Spinal cord (tissue), 10 donors: ENCODE data around the gene CCDC183. TPM values are rescaled to one million over a fixed set of nuclear protein-coding genes. Genes with fewer than 3 reads are reported as not detected.
"Not testable (repeated sequence)": the region's sequence is repeated elsewhere in the genome, so short reads cannot be mapped to it uniquely, and the experiment has no call there.

Experiments
- DNase-seq, 6 donors: peaks; one replicate each; pipeline versions ENCODE4 v3.0.0 to v3.0.0-alpha.2; 2013 to 2015; ENCODE audit warnings: low spot score in 6 of 6, low read depth in 4 of 6
- H3K27ac ChIP-seq: one replicate; pipeline ENCODE4 v1.5.1; 2013; ENCODE audit warnings: low read depth, low read length, control low read depth
- H3K27me3 ChIP-seq: one replicate; pipeline ENCODE4 v1.6.1; 2013; ENCODE audit warnings: low read length; ENCODE audit not compliant: control insufficient read depth, insufficient read depth
- H3K36me3 ChIP-seq: one replicate; pipeline ENCODE4 v1.6.1; 2013; ENCODE audit warnings: low read length; ENCODE audit not compliant: control insufficient read depth, insufficient read depth
- H3K4me1 ChIP-seq: one replicate; pipeline ENCODE4 v1.6.1; 2013; ENCODE audit warnings: low read length; ENCODE audit not compliant: control insufficient read depth, insufficient read depth
- H3K4me3 ChIP-seq: one replicate; pipeline ENCODE4 v1.5.1; 2013; ENCODE audit warnings: low read depth, low read length, control low read depth
- H3K9me3 ChIP-seq: one replicate; pipeline ENCODE4 v1.6.1; 2013; ENCODE audit warnings: low read length; ENCODE audit not compliant: control insufficient read depth, insufficient read depth
- WGBS: methylation state at CpG from one replicate; pipeline ENCODE4 v1.1.5; 2013; ENCODE audit warnings: missing lambda C conversion rate; ENCODE audit not compliant: insufficient coverage; 5-methylcytosine and 5-hydroxymethylcytosine counted together
- polyA plus RNA-seq, 2 donors: library from polyadenylated mRNA; unstranded; fragments of 120-200 nt; gene quantifications; one replicate each; pipeline ENCODE4 v1.2.1, GENCODE V29; 2013; ENCODE audit not compliant: insufficient read length in 2 of 2
- total RNA-seq, 2 donors: library from RNA; depleted of rRNA in 1 of 2; stranded (reverse); fragments of 120-200 nt in 1 of 2; fragments of >200 nt in 1 of 2; gene quantifications; one replicate each; pipeline versions ENCODE4 v1.2.3 to v1.2.4, GENCODE V29; 2013 to 2014
- donor health status: healthy.

The CCDC183 gene
- total and polyA plus RNA-seq, 4 donors: 0.89 to 7.2 (median 3.2) TPM

DNA sequence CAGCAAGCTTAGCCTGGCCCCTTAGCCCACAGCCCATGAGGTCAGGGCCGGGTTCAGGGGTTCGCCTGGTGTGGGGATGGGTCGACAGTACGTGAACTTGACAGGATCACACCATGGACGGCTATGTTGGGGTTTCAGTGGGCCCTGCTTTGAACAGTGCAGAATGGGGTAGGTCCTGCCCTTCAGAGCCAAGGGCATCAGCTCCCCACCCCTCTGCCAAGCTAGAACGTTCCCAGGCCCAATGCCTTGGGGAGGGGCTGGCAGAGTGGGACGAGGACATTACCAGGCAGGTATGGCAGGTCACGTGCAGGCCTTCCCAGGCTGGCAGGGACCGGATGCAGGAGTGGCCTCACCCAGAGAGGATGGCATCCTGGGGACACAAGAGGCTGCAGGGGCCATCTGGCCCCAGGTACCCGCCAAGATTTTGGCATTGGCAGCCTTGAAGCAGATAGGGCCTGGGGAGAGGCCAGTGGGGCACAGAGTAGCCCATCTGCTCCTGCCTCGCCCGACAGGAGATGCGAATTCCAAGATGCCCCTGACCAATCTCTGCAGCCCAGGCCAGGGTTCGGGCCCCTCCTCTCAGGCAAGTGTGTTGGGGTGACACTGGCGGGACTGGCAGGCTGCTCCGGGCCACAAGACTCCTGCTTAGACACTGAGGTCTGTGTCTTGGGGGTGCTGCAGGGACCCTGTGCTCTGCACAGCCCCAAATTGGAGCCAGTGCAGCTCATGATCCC lies 45.7 kb downstream of the CCDC183 start:
- Histone ChIP-seq H3K36me3 (peaks cover 67% of the 10 kb centered on the region), H3K4me3 (peak overlapping the region; percentile 57), H3K4me1 (peaks cover 49% of the 10 kb centered on the region), H3K27ac (peak overlapping the region; percentile 52), H3K27me3 (peaks cover 25% of the 10 kb centered on the region)
- not testable (repeated sequence) for DNase-seq, H3K9me3 ChIP-seq
- WGBS: 38% methylated on average over 15 of the region's 16 CpGs

DNA sequence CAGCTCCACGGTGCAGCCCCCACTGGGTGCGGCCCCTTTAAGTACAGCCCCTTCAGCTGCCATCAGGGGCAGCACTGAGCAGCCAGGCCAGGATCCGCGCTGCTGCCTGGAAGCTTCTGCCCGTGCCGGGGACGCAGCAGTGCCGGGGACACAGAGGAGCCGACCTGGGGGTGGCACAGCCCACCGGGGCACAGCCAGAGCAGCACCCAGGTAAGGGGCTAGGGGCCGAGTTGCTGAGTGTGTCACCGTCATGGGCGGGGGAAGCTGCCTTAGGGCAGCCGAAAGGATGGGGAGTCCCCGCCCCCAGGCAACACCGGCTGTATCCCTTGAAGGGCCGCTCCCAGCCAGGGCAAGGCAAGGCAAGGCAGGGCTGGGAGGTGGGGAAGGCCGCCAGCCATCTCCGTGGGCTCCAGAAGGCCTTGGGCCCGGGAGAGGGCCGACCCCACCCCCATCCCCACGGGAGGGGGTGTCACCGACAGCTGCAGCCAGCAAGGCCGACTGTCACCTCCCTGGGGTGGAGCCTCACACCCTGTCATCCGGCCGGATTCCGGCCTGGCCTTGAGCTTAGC lies 46.3 kb downstream of the CCDC183 start, which contains the start of gene AJM1:
Gene AJM1 (plus strand): TSS at position 99 of the 569 bp plus-strand sequence. CDS start 1,937 bp downstream, outside the sequence.
- peaks cover 65% of the 10 kb centered on the region for H3K36me3 ChIP-seq
- peak in 5 of 6 donors; percentile 69 to 95 (median 75) for DNase-seq
- 0% methylated on average over 17 of the region's 27 CpGs for WGBS
- peak within 1 kb of the TSS; percentile 57 for H3K4me3 ChIP-seq
- peaks cover 28% of the 10 kb centered on the region for H3K27me3 ChIP-seq
- H3K9me3 ChIP-seq: not testable (repeated sequence)
- peak within 1 kb of the TSS; percentile 52 for H3K27ac ChIP-seq
- peaks cover 52% of the 10 kb centered on the region for H3K4me1 ChIP-seq

DNA sequence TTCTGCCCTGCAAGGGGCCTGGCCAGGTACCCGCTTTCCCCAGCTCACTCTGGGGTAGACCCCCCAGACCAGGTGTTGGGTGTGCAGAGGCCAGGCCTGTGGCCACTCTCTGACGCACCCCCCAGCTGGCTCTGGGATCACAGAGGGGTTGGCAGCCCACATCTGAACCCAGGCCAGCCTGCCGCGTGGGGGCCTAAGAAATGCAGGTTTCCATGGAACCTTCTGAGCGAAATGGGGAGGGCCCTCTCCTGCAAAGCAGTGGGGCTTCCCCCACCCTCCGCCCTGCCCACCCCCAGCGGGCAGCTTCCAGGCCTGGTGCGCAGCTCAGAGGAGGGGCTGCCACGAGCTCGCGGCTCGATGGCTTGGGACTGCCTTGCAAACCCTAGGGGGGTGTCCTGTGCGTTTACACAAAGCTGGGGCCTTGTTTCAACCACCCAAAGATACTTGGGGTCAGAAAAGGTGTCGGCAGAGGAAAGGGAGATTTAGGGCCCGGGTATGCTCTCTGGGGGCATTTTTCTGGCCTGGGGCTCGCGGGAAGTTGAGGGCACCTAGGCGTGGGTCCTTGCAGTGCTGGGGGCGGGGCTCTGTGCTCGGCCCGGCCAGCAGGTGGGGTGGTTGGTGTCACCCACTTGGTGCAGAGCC lies 47.1 kb downstream of the CCDC183 start:
- Histone ChIP-seq H3K4me1 (peaks cover 60% of the 10 kb centered on the region), H3K36me3 (peaks cover 65% of the 10 kb centered on the region), H3K4me3 (peak overlapping the region; percentile 5), H3K27me3 (peaks cover 31% of the 10 kb centered on the region)
- H3K9me3 ChIP-seq, DNase-seq, H3K27ac ChIP-seq: not testable (repeated sequence)
- WGBS: 17% methylated on average over 19 of the region's 21 CpGs

DNA sequence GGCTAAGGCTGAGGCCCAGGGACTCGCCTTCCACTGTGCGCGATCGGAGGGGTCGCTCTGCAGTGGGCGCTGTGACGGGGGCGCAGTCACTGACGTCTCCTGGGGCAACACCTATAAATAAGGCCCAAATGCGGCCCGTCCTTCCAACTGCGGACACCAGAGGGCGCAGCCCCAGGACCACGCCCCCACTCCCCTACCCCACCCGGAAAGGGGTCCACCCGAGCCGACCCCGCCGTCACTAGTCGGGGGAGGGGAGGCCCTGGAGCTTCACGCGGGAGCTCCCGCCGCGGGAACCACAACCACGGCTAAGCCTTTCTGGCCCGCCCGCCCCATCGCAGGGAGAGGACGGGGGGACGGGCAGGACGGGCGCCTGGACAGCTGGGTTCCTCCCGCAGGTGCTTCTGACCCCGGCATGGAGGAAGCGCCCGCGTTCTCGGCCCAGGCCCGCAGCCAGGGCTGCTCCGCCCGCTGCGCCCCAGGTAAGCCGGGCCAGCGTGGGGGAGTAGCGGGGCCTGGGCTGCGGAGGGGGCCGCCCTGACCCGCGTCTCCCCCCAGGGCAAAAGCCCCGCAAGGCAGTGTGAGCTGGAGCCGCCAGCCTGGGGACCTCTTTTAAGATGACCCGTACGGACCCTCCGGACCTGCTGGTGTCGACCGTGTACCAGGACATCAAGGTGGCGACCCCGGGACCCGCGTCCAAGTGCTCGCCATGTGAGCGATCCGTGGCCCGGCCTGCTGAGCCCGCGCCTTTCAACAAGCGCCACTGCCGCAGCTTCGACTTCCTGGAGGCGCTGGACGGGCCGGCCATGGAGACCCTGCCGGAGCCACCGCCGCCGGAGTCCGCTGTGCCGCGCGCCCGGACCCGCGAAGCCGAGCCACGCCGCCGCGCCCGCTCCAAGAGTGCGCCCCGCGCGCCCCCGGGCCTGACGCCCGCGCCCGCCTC lies 47.9 kb downstream of the CCDC183 start:
- 9% methylated on average over 99 of the region's 99 CpGs for WGBS
- not testable (repeated sequence) for H3K4me3 ChIP-seq
- peaks cover 64% of the 10 kb centered on the region for H3K4me1 ChIP-seq

DNA sequence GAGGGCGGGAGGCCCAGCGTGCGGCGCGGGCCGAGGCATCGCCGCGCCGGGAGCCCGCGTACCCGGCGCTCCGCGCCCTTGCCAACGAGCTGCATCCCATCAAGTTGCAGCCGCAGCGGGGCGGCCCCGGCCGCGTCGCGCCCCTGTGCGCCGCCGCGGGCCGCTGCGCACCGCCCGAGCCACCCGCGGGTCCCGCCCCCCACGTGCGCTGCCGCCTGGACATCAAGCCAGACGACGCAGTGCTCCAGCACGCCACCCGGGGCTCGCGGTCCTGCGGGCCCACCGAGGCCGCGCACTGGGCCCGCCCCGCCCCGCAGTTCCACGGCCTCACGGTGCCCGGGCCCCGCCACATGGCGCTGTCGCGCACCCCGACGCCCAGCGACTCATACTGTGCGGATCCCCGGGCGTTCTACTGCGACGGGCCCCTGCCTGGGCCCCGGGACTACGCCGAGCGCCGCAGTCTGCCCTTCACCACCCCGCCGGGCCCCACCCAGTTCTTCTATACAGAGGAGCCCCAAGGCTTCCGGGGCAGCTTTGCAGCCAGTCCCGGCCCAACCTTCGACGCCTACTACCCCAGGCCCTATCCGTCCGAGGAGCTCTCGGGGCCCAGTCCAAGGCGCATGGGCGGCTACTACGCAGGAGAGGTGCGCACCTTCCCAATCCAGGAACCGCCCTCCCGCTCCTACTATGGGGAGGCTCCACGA lies 48.8 kb downstream of the CCDC183 start:
- peaks cover 31% of the 10 kb centered on the region for H3K27me3 ChIP-seq
- 24% methylated on average over 88 of the region's 88 CpGs for WGBS
- H3K4me1 ChIP-seq: peaks cover 64% of the 10 kb centered on the region
- no peak for DNase-seq
- no peak overlapping the region for H3K27ac ChIP-seq
- H3K36me3 ChIP-seq: peaks cover 51% of the 10 kb centered on the region
- no peaks in the 10 kb centered on the region for H3K9me3 ChIP-seq
- no peak overlapping the region for H3K4me3 ChIP-seq

More for the DNA sequence above, 47.9 kb downstream of the CCDC183 start:
- H3K9me3 ChIP-seq, H3K27ac ChIP-seq: not testable (repeated sequence)
- peak in 2 of 6 donors; percentile 59 to 61 for DNase-seq
- Histone ChIP-seq H3K36me3 (peaks cover 57% of the 10 kb centered on the region), H3K27me3 (peaks cover 31% of the 10 kb centered on the region)

DNA sequence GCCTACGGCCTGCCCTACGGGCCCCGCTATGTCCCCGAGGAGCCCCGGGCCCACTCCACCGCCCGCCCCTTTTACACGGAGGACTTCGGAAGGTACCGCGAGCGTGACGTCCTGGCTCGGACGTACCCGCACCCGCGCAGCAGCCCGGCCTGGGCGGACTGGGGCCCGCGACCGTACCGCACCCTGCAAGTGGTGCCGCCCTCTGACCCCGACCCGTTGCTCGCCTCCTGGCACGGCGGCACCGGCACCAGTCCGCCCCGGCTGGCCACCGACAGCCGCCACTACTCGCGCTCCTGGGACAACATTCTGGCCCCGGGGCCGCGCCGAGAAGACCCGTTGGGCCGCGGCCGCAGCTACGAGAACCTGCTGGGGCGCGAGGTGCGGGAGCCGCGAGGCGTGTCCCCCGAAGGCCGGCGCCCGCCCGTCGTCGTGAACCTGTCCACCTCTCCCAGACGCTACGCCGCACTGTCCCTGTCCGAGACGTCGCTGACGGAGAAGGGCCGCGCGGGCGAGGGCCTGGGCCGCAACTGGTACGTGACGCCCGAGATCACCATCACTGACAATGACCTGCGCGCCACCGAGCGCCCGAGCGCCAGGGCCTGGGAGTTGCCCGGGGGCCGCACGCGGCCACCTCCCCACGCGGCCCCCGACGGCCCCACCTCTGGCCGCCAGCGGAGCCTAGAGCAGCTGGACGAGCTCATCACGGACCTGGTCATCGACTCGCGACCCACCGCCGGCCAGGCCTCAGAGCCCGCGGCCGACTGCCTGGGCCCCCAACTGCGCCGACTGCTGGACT lies 49.5 kb downstream of the CCDC183 start:
- Histone ChIP-seq H3K4me1 (peaks cover 67% of the 10 kb centered on the region), H3K9me3 (no peaks in the 10 kb centered on the region), H3K27ac (no peak overlapping the region), H3K27me3 (peaks cover 31% of the 10 kb centered on the region), H3K36me3 (peaks cover 51% of the 10 kb centered on the region), H3K4me3 (no peak overlapping the region)
- no peak for DNase-seq
- WGBS: 35% methylated on average over 102 of the region's 102 CpGs

DNA sequence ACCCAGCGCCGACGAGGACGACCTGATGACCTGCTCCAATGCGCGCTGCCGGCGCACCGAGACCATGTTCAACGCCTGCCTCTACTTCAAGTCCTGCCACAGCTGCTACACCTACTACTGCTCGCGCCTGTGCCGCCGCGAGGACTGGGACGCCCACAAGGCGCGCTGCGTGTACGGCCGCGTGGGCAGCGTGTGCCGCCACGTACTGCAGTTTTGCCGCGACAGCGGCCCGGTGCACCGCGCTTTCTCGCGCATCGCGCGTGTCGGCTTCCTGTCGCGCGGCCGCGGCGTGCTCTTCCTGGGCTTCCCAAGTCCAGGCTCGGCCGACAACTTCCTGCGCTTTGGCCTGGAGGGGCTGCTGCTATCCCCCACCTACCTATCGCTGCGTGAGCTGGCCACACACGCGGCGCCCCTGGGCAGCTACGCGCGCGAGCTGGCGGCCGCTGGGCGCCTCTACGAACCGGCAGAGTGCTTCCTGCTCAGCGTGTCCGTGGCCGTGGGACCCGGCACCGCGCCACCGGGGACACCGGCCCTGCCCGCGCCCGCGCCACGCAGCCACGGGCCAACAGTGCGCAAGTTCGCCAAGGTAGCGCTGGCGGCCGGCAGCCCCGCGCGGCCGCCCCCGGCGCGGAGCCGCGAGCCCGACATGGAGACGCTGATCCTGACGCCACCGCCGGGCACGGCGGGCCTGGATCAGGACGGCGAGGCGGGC lies 50.4 kb downstream of the CCDC183 start:
- peaks cover 51% of the 10 kb centered on the region for H3K36me3 ChIP-seq
- H3K27me3 ChIP-seq: peaks cover 31% of the 10 kb centered on the region
- H3K4me1 ChIP-seq: peaks cover 66% of the 10 kb centered on the region
- no peak for DNase-seq
- 18% methylated on average over 98 of the region's 98 CpGs for WGBS
- H3K4me3 ChIP-seq: no peak overlapping the region
- no peak overlapping the region for H3K27ac ChIP-seq
- no peaks in the 10 kb centered on the region for H3K9me3 ChIP-seq
